ENCODE data around the gene PPIF. TPM values are rescaled to one million over a fixed set of nuclear protein-coding genes. Genes with fewer than 3 reads are reported as not detected.

The PPIF gene
- polyA plus RNA-seq, 3 donors, result 63.4 to 71.7 (median 64.6) TPM

- DNase-seq (ENCODE audit: low read depth in 3 of 3, low spot score in 2 of 3), result no peak
These were observed 662 bp upstream of the PPIF start for GRCh38 chr10:79346388-79347225.

GRCh38 chr10:79347894-79348639, 798 bp downstream of the PPIF start:
- no peak for DNase-seq (ENCODE audit: low read depth in 3 of 3, low spot score in 2 of 3)

GRCh38 chr10:79348640-79348988, 1.3 kb downstream of the PPIF start:
- no peak for DNase-seq (ENCODE audit: low read depth in 3 of 3, low spot score in 2 of 3)

GRCh38 chr10:79349072-79349491, 1.8 kb downstream of the PPIF start:
- DNase-seq (ENCODE audit: low read depth in 3 of 3, low spot score in 2 of 3), result no peak

- no peak for DNase-seq (ENCODE audit: low read depth in 3 of 3, low spot score in 2 of 3)
These were observed 2.6 kb downstream of the PPIF start for GRCh38 chr10:79349766-79350406.

- no peak for DNase-seq (ENCODE audit: low read depth in 3 of 3, low spot score in 2 of 3)
These were observed 3.3 kb downstream of the PPIF start for GRCh38 chr10:79350407-79351154.

GRCh38 chr10:79351332-79351731, 4.1 kb downstream of the PPIF start:
- no peak for DNase-seq (ENCODE audit: low read depth in 3 of 3, low spot score in 2 of 3)

GRCh38 chr10:79352035-79352877, 5.0 kb downstream of the PPIF start:
- DNase-seq (ENCODE audit: low read depth in 3 of 3, low spot score in 2 of 3), result no peak

- no peak for DNase-seq (ENCODE audit: low read depth in 3 of 3, low spot score in 2 of 3)
These were observed 5.7 kb downstream of the PPIF start for GRCh38 chr10:79353000-79353406.

GRCh38 chr10:79353726-79354125, 6.5 kb downstream of the PPIF start:
- no peak for DNase-seq (ENCODE audit: low read depth in 3 of 3, low spot score in 2 of 3)

- no peak for DNase-seq (ENCODE audit: low read depth in 3 of 3, low spot score in 2 of 3)
These were observed 6.9 kb downstream of the PPIF start for GRCh38 chr10:79354141-79354540.

- no peak for DNase-seq (ENCODE audit: low read depth in 3 of 3, low spot score in 2 of 3)
These were observed 7.3 kb downstream of the PPIF start for GRCh38 chr10:79354615-79355014.

GRCh38 chr10:79355420-79356017, 8.2 kb downstream of the PPIF start:
- no peak for DNase-seq (ENCODE audit: low read depth in 3 of 3, low spot score in 2 of 3)

GRCh38 chr10:79356104-79356503, 8.8 kb downstream of the PPIF start:
- DNase-seq (ENCODE audit: low read depth in 3 of 3, low spot score in 2 of 3), result no peak

GRCh38 chr10:79357180-79357579, 9.9 kb downstream of the PPIF start:
- no peak for DNase-seq (ENCODE audit: low read depth in 3 of 3, low spot score in 2 of 3)

GRCh38 chr10:79358811-79359210, 11.5 kb downstream of the PPIF start:
- no peak for DNase-seq (ENCODE audit: low read depth in 3 of 3, low spot score in 2 of 3)

GRCh38 chr10:79359816-79360498, 12.7 kb downstream of the PPIF start:
- no peak for DNase-seq (ENCODE audit: low read depth in 3 of 3, low spot score in 2 of 3)

- DNase-seq (ENCODE audit: low read depth in 3 of 3, low spot score in 2 of 3), result no peak
These were observed 13.5 kb downstream of the PPIF start for GRCh38 chr10:79360499-79361342.
